ENCODE measurements around the gene OR7C1. TPM values are rescaled to one million over a fixed set of nuclear protein-coding genes. Genes with fewer than 3 reads are reported as not detected.

Gene OR7C1
- total RNA-seq, 4 donors from 2014 or later, result not detected

GRCh38 chr19:14843169-14843568 is 8.2 kb upstream of the OR7C1 start:
- no peaks in the 10 kb centered on the region for H3K4me1 ChIP-seq
- peaks cover 34% of the 10 kb centered on the region for H3K27me3 ChIP-seq
- H3K27ac ChIP-seq, result no peak overlapping the region
- no peaks in the 10 kb centered on the region for H3K36me3 ChIP-seq
- 47 to 49% methylated on average over 2 of the region's 2 CpGs for whole genome bisulfite sequencing, 2 donors (ENCODE audit: low coverage in 1 of 2)
- H3K4me3 ChIP-seq, result no peak overlapping the region
- H3K9me3 ChIP-seq, result peaks cover 0 to 4% (median 0%) of the 10 kb centered on the region in 3 donors
- TF ChIP-seq POLR2A (IDR thresholded peaks at IDR 0.05) (no peak), POLR2AphosphoS5 (IDR thresholded peaks at IDR 0.05) (no peak), EP300 (IDR thresholded peaks at IDR 0.05) (no peak), CTCF (IDR thresholded peaks at IDR 0.05) (no peak)
- ATAC-seq, result no peak

- ATAC-seq, result no peak
- H3K4me1 ChIP-seq, result no peaks in the 10 kb centered on the region
- TF ChIP-seq POLR2AphosphoS5 (IDR thresholded peaks at IDR 0.05), result no peak
- TF ChIP-seq EP300 (IDR thresholded peaks at IDR 0.05), result no peak
- no peak for TF ChIP-seq POLR2A (IDR thresholded peaks at IDR 0.05)
- no peak for TF ChIP-seq CTCF (IDR thresholded peaks at IDR 0.05)
- WGBS, 2 donors (ENCODE audit: low coverage in 1 of 2), result 43% methylated on average over 1 of the region's 1 CpG; no CpG with 5 or more reads in 1 of the 2 donors
- H3K9me3 ChIP-seq, result peaks cover 0 to 4% (median 0%) of the 10 kb centered on the region in 3 donors
- H3K27me3 ChIP-seq, result peaks cover 23% of the 10 kb centered on the region
- H3K36me3 ChIP-seq, result no peaks in the 10 kb centered on the region
- no peak overlapping the region for H3K27ac ChIP-seq
- no peak overlapping the region for H3K4me3 ChIP-seq
Observed at GRCh38 chr19:14840206-14840605, 5.2 kb upstream of the OR7C1 start.

- Histone ChIP-seq H3K27ac (no peak overlapping the region), H3K9me3 (peaks cover 0 to 4% (median 0%) of the 10 kb centered on the region in 3 donors), H3K4me3 (no peak overlapping the region), H3K4me1 (no peaks in the 10 kb centered on the region), H3K36me3 (no peaks in the 10 kb centered on the region), H3K27me3 (peaks cover 9% of the 10 kb centered on the region)
- ATAC-seq, result no peak
- WGBS, 2 donors (ENCODE audit: low coverage in 1 of 2), result 71 to 75% methylated on average over 3 to 4 of the region's 4 CpGs
- TF ChIP-seq POLR2AphosphoS5 (IDR thresholded peaks at IDR 0.05) (no peak), CTCF (IDR thresholded peaks at IDR 0.05) (no peak), EP300 (IDR thresholded peaks at IDR 0.05) (no peak), POLR2A (IDR thresholded peaks at IDR 0.05) (no peak)
Observed at GRCh38 chr19:14837391-14837790, 2.4 kb upstream of the OR7C1 start.

GRCh38 chr19:14830702-14831101 is 4.3 kb downstream of the OR7C1 start:
- no peak for ATAC-seq
- peaks cover 14% of the 10 kb centered on the region for H3K27me3 ChIP-seq
- no peak overlapping the region for H3K4me3 ChIP-seq
- H3K4me1 ChIP-seq, result no peaks in the 10 kb centered on the region
- peaks cover 0 to 3% (median 0%) of the 10 kb centered on the region in 3 donors for H3K9me3 ChIP-seq
- TF ChIP-seq POLR2AphosphoS5 (IDR thresholded peaks at IDR 0.05) (no peak), CTCF (IDR thresholded peaks at IDR 0.05) (no peak), EP300 (IDR thresholded peaks at IDR 0.05) (no peak), POLR2A (IDR thresholded peaks at IDR 0.05) (no peak)
- WGBS, 2 donors (ENCODE audit: low coverage in 1 of 2), result 41 to 73% methylated on average over 4 of the region's 4 CpGs
- no peaks in the 10 kb centered on the region for H3K36me3 ChIP-seq
- no peak overlapping the region for H3K27ac ChIP-seq

GRCh38 chr19:14826006-14826405 is 9.0 kb downstream of the OR7C1 start:
- H3K4me3 ChIP-seq, result no peak overlapping the region
- TF ChIP-seq POLR2AphosphoS5 (IDR thresholded peaks at IDR 0.05) (no peak), POLR2A (IDR thresholded peaks at IDR 0.05) (no peak), CTCF (IDR thresholded peaks at IDR 0.05) (no peak), EP300 (IDR thresholded peaks at IDR 0.05) (no peak)
- ATAC-seq, result no peak
- peaks cover 36% of the 10 kb centered on the region for H3K27me3 ChIP-seq
- peaks cover 0 to 11% (median 0%) of the 10 kb centered on the region in 3 donors for H3K9me3 ChIP-seq
- H3K4me1 ChIP-seq, result no peaks in the 10 kb centered on the region
- H3K36me3 ChIP-seq, result no peaks in the 10 kb centered on the region
- H3K27ac ChIP-seq, result no peak overlapping the region
- WGBS, 2 donors (ENCODE audit: low coverage in 1 of 2), result 83 to 94% methylated on average over 2 of the region's 2 CpGs

Data from gastroesophageal sphincter (tissue), 4 donors.